Ishikawa (cell line): ENCODE data around the gene CMTM7.
A peak's percentile ranks its signal among the peaks of the same experiment; 100 is the strongest.

Experiments used
- CEBPB ChIP-seq: IDR thresholded peaks from 2 replicates; pipeline ENCODE4 v1.6.1; 2012
- CREB1 ChIP-seq: IDR thresholded peaks from 2 replicates; pipeline ENCODE4 v1.6.1; 2012; ENCODE audit warnings: low read depth
- EGR1 ChIP-seq: IDR thresholded peaks from 2 replicates; pipeline ENCODE4 v1.6.1; 2012
- EP300 ChIP-seq: IDR thresholded peaks from 2 replicates; pipeline ENCODE4 v1.6.1; 2012; ENCODE audit warnings: borderline replicate concordance
- FOXM1 ChIP-seq: IDR thresholded peaks from 2 replicates; pipeline ENCODE4 v1.6.1; 2012; ENCODE audit warnings: low read depth, borderline replicate concordance
- NFIC ChIP-seq: IDR thresholded peaks from 2 replicates; pipeline ENCODE4 v1.6.1; 2012
- RAD21 ChIP-seq: IDR thresholded peaks from 2 replicates; pipeline ENCODE4 v1.6.1; 2012; ENCODE audit warnings: low read depth
- TAF1 ChIP-seq: IDR thresholded peaks from 2 replicates; pipeline ENCODE4 v1.6.1; 2012; ENCODE audit warnings: low read depth, mild to moderate bottlenecking
- TCF12 ChIP-seq: IDR thresholded peaks from 2 replicates; pipeline ENCODE4 v1.6.1; 2012; ENCODE audit warnings: low read depth
- TEAD4 ChIP-seq: IDR thresholded peaks from 2 replicates; pipeline ENCODE4 v1.6.1; 2012
- YY1 ChIP-seq: IDR thresholded peaks from 2 replicates; pipeline ENCODE4 v1.6.1; 2012; ENCODE audit warnings: low read depth
- ZBTB7A ChIP-seq: IDR thresholded peaks from 2 replicates; pipeline ENCODE4 v1.6.1; 2012; ENCODE audit warnings: low read depth
- TF ChIP-seq, protein P1 (sequence below): IDR thresholded peaks from 2 replicates; pipeline ENCODE4 v1.6.1; 2012
- TF ChIP-seq, protein P2 (sequence below): IDR thresholded peaks from 2 replicates; pipeline ENCODE4 v1.6.1; 2012
- TF ChIP-seq, protein P3 (sequence below): IDR thresholded peaks from 2 replicates; pipeline ENCODE4 v1.6.1; 2012; ENCODE audit warnings: low read depth, mild to moderate bottlenecking

The CMTM7 gene, protein sequence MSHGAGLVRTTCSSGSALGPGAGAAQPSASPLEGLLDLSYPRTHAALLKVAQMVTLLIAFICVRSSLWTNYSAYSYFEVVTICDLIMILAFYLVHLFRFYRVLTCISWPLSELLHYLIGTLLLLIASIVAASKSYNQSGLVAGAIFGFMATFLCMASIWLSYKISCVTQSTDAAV

DNA sequence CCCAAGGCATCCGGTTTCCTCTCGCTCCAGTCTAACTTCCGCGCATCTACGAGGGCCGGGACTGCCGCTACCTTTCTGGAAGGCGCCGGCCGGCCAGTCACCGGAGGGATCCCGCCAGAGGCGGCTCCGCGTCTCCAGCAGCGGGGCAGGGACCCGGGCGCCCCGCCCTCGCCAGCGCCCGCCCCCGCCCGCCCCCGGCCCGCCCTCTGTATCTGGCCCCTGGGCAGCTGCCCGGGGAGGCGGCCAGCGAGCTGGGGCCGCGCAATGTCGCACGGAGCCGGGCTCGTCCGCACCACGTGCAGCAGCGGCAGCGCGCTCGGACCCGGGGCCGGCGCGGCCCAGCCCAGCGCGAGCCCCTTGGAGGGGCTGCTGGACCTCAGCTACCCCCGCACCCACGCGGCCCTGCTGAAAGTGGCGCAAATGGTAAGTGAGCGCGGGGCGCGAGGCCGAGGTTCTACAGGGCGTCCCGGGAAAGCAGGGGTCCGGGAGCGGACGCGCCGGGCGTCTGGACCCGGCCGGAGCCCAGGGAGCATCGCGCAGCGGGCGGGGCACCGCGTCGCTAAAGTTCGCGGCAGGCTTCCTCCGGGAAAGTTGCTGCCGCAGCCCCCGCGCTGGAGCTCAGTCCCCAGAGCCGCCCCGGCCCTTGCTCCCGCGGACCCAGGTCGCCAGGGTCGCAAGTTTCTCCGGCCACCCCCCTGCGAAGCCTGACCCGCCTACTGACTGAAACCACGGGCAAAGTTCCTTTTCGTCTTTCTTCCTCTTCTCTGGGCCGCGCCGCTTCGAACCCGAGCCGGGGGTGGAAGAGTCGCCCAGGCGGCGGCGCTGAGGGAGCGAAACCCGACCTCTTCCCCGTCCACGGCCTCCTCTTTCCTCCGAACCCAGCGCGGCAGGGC, at the start of gene CMTM7:
CMTM7 (plus strand) TSS at position 211 of the 893 bp plus-strand sequence; CDS start at position 265, 54 bp downstream.
- TF ChIP-seq, protein P1, sequence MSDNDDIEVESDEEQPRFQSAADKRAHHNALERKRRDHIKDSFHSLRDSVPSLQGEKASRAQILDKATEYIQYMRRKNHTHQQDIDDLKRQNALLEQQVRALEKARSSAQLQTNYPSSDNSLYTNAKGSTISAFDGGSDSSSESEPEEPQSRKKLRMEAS: peak; percentile 86; the same call in 1 of the 2 replicates
- TF ChIP-seq, protein P2, sequence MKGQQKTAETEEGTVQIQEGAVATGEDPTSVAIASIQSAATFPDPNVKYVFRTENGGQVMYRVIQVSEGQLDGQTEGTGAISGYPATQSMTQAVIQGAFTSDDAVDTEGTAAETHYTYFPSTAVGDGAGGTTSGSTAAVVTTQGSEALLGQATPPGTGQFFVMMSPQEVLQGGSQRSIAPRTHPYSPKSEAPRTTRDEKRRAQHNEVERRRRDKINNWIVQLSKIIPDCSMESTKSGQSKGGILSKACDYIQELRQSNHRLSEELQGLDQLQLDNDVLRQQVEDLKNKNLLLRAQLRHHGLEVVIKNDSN: peak; percentile 75
- TF ChIP-seq, protein P3, sequence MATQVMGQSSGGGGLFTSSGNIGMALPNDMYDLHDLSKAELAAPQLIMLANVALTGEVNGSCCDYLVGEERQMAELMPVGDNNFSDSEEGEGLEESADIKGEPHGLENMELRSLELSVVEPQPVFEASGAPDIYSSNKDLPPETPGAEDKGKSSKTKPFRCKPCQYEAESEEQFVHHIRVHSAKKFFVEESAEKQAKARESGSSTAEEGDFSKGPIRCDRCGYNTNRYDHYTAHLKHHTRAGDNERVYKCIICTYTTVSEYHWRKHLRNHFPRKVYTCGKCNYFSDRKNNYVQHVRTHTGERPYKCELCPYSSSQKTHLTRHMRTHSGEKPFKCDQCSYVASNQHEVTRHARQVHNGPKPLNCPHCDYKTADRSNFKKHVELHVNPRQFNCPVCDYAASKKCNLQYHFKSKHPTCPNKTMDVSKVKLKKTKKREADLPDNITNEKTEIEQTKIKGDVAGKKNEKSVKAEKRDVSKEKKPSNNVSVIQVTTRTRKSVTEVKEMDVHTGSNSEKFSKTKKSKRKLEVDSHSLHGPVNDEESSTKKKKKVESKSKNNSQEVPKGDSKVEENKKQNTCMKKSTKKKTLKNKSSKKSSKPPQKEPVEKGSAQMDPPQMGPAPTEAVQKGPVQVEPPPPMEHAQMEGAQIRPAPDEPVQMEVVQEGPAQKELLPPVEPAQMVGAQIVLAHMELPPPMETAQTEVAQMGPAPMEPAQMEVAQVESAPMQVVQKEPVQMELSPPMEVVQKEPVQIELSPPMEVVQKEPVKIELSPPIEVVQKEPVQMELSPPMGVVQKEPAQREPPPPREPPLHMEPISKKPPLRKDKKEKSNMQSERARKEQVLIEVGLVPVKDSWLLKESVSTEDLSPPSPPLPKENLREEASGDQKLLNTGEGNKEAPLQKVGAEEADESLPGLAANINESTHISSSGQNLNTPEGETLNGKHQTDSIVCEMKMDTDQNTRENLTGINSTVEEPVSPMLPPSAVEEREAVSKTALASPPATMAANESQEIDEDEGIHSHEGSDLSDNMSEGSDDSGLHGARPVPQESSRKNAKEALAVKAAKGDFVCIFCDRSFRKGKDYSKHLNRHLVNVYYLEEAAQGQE: no peak

DNA sequence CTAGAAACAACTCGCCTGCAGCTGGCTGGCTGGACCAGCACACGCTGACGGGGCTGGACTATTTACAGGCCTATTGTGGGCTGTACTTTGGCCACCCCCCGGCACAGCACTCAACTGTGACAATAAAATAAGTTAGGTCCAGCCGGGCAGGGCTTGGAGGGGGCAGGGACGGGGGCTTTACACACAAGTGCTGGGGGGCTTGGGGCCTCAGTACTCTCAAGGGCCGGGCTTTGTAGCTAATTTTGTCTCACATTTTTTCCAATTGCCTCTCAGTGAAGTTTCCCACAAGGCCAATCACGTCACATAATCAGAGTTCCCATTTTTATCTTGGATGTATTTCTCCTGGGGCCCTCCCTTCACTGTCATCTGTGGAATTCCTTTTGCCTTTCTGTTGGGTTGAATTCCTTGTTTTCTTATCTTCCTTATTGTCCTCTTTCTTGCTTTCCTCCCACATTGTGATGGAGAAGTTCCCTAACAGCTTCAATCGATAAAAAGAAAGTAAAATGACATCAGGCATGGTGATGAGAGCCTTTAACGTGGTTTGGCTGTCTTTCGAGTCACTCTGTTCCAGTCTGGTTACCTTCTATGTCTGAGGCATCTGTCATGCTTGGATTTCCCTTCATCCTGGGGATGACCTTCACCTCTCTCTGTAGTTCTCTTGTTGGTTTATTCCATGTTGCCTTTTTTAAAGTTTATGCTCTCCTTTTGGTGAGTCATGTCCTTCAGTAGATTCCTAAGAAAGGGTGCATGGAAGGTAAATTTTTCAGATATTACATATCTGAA, 44.1 kb upstream of the CMTM7 start:
- TF ChIP-seq EGR1 (no peak), TEAD4 (no peak), CEBPB (no peak), EP300 (no peak), RAD21 (no peak), TAF1 (no peak), ZBTB7A (no peak), CREB1 (no peak), TCF12 (no peak), YY1 (no peak), NFIC (no peak), FOXM1 (no peak)
- TF ChIP-seq, protein P2: no peak
- TF ChIP-seq, protein P1: no peak
- TF ChIP-seq, protein P3: no peak

DNA sequence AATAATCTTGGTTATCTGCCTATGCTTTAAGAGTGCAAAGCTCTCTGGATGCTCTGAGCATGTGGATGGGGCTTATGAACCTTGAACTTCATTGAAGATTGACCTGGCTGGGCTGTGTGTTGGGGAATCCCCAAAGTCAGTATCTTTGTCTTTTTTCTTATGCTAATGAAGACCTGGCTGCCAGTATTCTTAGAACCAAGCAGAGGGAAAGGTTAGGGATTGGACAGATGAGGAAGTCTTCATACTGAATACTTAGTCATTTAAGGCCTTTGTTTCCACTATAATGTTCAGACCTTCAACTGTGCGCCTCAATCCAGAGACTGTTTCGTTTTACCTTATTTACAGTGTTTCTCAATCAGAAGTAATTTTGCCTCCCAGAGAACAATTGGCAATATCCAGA, 42.5 kb upstream of the CMTM7 start:
- TF ChIP-seq CREB1 (no peak), TCF12 (no peak), YY1 (no peak), FOXM1 (no peak), ZBTB7A (no peak), TEAD4 (no peak), EGR1 (no peak), EP300 (no peak), NFIC (no peak), TAF1 (no peak), CEBPB (no peak), RAD21 (no peak)
- TF ChIP-seq, protein P1: no peak
- TF ChIP-seq, protein P3: no peak
- TF ChIP-seq, protein P2: no peak
